Measurements from ENCODE around the gene NOX3.

GRCh38 chr6:155352130-155352420, 103.6 kb downstream of the NOX3 start:
- TF ChIP-seq CTCF (IDR thresholded peaks at IDR 0.05 in 2 of 3, conservative IDR thresholded peaks at IDR 0.05 in 1 of 3; ENCODE audit: insufficient read depth in 2 of 3, low read depth in 1 of 3, low read length in 3 of 3) (no peak), REST (IDR thresholded peaks at IDR 0.05; ENCODE audit: borderline replicate concordance) (no peak), REST (CRISPR knock-in tag; IDR thresholded peaks at IDR 0.05; ENCODE audit: low read depth) (no peak), ZNF224 (CRISPR knock-in tag; IDR thresholded peaks at IDR 0.05) (no peak)

Data from K562 (cell line).